GM23338 (cell line): Measurements from ENCODE around the gene MAGI1. TPM values are rescaled to one million over a fixed set of nuclear protein-coding genes. Genes with fewer than 3 reads are reported as not detected.

Experiments
- ATAC-seq: fragments of 200-7000 bp; cut with Tn5 transposase; 3 replicates; pipeline ENCODE4 v1.9.1; 2020
- DNase-seq: peaks from one replicate; pipeline ENCODE4 v3.0.0-alpha.2; 2015; ENCODE audit warnings: low spot score
- H2AFZ ChIP-seq: fragments of 200-600 bp; sonication (generic); 2 replicates; pipeline ENCODE4 v1.8.0; 2016; ENCODE audit warnings: antibody characterized with exemption, mild to moderate bottlenecking, moderate library complexity
- H3F3A ChIP-seq: fragments of 200-600 bp; sonication (generic); replicated peaks from 2 replicates; pipeline ENCODE4 v1.8.0; 2017; ENCODE audit warnings: antibody characterized with exemption, mixed run types, low read depth
- H3K27ac ChIP-seq: fragments of 200-600 bp; sonication (generic); 2 replicates; pipeline ENCODE4 v1.6.1; 2016; ENCODE audit warnings: low read depth
- H3K27me3 ChIP-seq: fragments of 200-600 bp; sonication (generic); 2 replicates; pipeline ENCODE4 v1.8.0; 2016; ENCODE audit warnings: mild to moderate bottlenecking, mixed run types, moderate library complexity; ENCODE audit not compliant: insufficient read depth
- H3K36me3 ChIP-seq: fragments of 200-600 bp; sonication (generic); 2 replicates; pipeline ENCODE4 v1.8.0; 2016; ENCODE audit warnings: mild to moderate bottlenecking; ENCODE audit not compliant: insufficient read depth
- H3K4me1 ChIP-seq: fragments of 200-600 bp; sonication (generic); 2 replicates; pipeline ENCODE4 v1.8.0; 2016; ENCODE audit warnings: mild to moderate bottlenecking, moderate library complexity; ENCODE audit not compliant: insufficient read depth
- H3K4me2 ChIP-seq: fragments of 200-600 bp; sonication (generic); 2 replicates; pipeline ENCODE4 v1.7.1; 2017; ENCODE audit warnings: mixed run types
- H3K4me3 ChIP-seq: fragments of 200-600 bp; sonication (generic); 2 replicates; pipeline ENCODE4 v1.6.1; 2016; ENCODE audit warnings: mixed run types
- H3K79me2 ChIP-seq: fragments of 200-600 bp; sonication (generic); replicated peaks from 2 replicates; pipeline ENCODE4 v1.8.0; 2017; ENCODE audit warnings: mild to moderate bottlenecking; ENCODE audit not compliant: insufficient read depth
- H3K9me2 ChIP-seq: fragments of 200-600 bp; sonication (generic); 2 replicates; pipeline ENCODE4 v1.8.0; 2017; ENCODE audit not compliant: insufficient read depth
- H4K20me1 ChIP-seq: fragments of 200-600 bp; sonication (generic); replicated peaks from 2 replicates; pipeline ENCODE4 v1.8.0; 2017; ENCODE audit warnings: mild to moderate bottlenecking; ENCODE audit not compliant: insufficient read depth
- H3K27ac Mint-ChIP-seq: 2 replicates; pipeline ENCODE4 v1.8.0; 2020; ENCODE audit warnings: inconsistent platforms, mild to moderate bottlenecking, moderate library complexity, mixed read lengths
- H3K27me3 Mint-ChIP-seq: 3 replicates; pipeline ENCODE4 v1.8.0; 2022; ENCODE audit warnings: low read depth, mild to moderate bottlenecking, moderate library complexity, mixed read lengths, inconsistent platforms; ENCODE audit not compliant: insufficient read depth, poor library complexity
- H3K36me3 Mint-ChIP-seq: 3 replicates; pipeline ENCODE4 v1.8.0; 2021; ENCODE audit warnings: low read depth, mild to moderate bottlenecking, inconsistent platforms, moderate library complexity, mixed read lengths
- H3K4me1 Mint-ChIP-seq: 3 replicates; pipeline ENCODE4 v1.8.0; 2020; ENCODE audit warnings: mild to moderate bottlenecking, inconsistent platforms, mixed read lengths
- H3K4me3 Mint-ChIP-seq: 3 replicates; pipeline ENCODE4 v1.8.0; 2021; ENCODE audit warnings: moderate library complexity, mild to moderate bottlenecking, inconsistent platforms, mixed read lengths
- H3K9me3 Mint-ChIP-seq: 3 replicates; pipeline ENCODE4 v1.8.0; 2020; ENCODE audit warnings: moderate library complexity, mild to moderate bottlenecking, inconsistent platforms, mixed read lengths
- CREB1 ChIP-seq: fragments of 250-450 bp; sonication (Bioruptor Pico); IDR thresholded peaks from 2 replicates; pipeline ENCODE4 v1.5.0; 2020; ENCODE audit warnings: low read depth, mild to moderate bottlenecking, moderate library complexity
- EZH2 ChIP-seq: fragments of 200-600 bp; sonication (generic); IDR thresholded peaks from one replicate; pipeline ENCODE4 v1.8.0; 2017; ENCODE audit warnings: antibody characterized with exemption, mild to moderate bottlenecking, low read depth; ENCODE audit not compliant: unreplicated experiment
- EZH2phosphoT487 ChIP-seq: fragments of 200-600 bp; sonication (generic); IDR thresholded peaks from one replicate; pipeline ENCODE4 v1.8.1; 2018; ENCODE audit warnings: antibody characterized with exemption; ENCODE audit not compliant: unreplicated experiment
- JUNB ChIP-seq: IDR thresholded peaks from one replicate; pipeline ENCODE4 v1.6.1; 2016; ENCODE audit warnings: antibody characterized with exemption; ENCODE audit not compliant: unreplicated experiment
- NANOG ChIP-seq: IDR thresholded peaks from 2 replicates; pipeline ENCODE4 v1.6.1; 2016; ENCODE audit warnings: antibody characterized with exemption, borderline replicate concordance
- POLR2AphosphoS5 ChIP-seq: IDR thresholded peaks from 2 replicates; pipeline ENCODE4 v1.6.1; 2016; ENCODE audit warnings: antibody characterized with exemption, low read depth
- STAT1 ChIP-seq: IDR thresholded peaks from one replicate; pipeline ENCODE4 v1.6.1; 2016; ENCODE audit warnings: antibody characterized with exemption; ENCODE audit not compliant: unreplicated experiment
- ZNF114 ChIP-seq: fragments of 250-450 bp; sonication (Bioruptor Pico); IDR thresholded peaks from 2 replicates; pipeline ENCODE4 v1.5.0; 2020; ENCODE audit warnings: mild to moderate bottlenecking, moderate library complexity
- ZNF331 ChIP-seq: fragments of 250-450 bp; sonication (Bioruptor Pico); IDR thresholded peaks from 2 replicates; pipeline ENCODE4 v1.5.0; 2020; ENCODE audit warnings: low read depth, mild to moderate bottlenecking, moderate library complexity
- polyA plus RNA-seq: library from polyadenylated mRNA; unstranded; fragments of >200 nt; fragmentation: Nextera tagmentation; extraction: Ambion mirVana; gene quantifications from 2 replicates; pipeline ENCODE4 v1.2.1, GENCODE V29; 2016
- total RNA-seq: library from RNA; depleted of rRNA; stranded (reverse); fragments of >200 nt; shearing (Covaris generic); gene quantifications from 2 replicates; pipeline ENCODE4 v1.2.3, GENCODE V29; 2014
- TF ChIP-seq, protein P1 (sequence below): fragments of 250-450 bp; sonication (Bioruptor Pico); IDR thresholded peaks from 2 replicates; pipeline ENCODE4 v1.5.0; 2020; ENCODE audit warnings: mild to moderate bottlenecking, moderate library complexity
- TF ChIP-seq, protein P2 (sequence below), 2 experiments: fragments of 200-600 bp in 1 of 2; sonication (generic) in 1 of 2; conservative IDR thresholded peaks; 2 replicates each; pipeline versions ENCODE4 v1.5.1 to v1.6.1; 2016 to 2017; ENCODE audit warnings: antibody characterized with exemption in 2 of 2, low read depth in 2 of 2, mild to moderate bottlenecking in 2 of 2, moderate library complexity in 1 of 2
- TF ChIP-seq, protein P3 (sequence below): IDR thresholded peaks from 2 replicates; pipeline ENCODE4 v1.6.1; 2016; ENCODE audit warnings: antibody characterized with exemption
- TF ChIP-seq, protein P4 (sequence below): IDR thresholded peaks from one replicate; pipeline ENCODE4 v1.6.1; 2018; ENCODE audit warnings: antibody characterized with exemption; ENCODE audit not compliant: unreplicated experiment

The MAGI1 gene
- total and polyA plus RNA-seq, 2 experiments from 2014 or later = 27.4 to 71.2 TPM

DNA sequence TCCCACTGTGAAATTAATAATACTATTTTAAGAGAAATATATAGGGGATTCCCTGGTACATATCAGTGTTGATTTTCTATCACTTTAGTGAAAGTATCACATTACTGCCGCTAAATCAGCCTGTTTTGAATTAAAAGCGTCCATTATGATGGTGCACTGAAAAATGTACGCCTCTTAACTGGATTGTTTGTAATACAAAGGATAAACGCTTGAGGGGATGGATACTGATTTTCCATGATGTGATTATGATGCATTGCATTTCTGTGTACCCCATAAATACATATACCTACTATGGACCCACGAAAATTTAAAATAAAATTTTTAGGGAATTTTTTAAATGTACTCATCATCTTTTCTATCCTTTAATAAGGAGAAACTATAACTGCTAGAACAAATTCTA, 478.6 kb downstream of the MAGI1 start:
- H3K4me3 ChIP-seq = no peak overlapping the region
- no peaks in the 10 kb centered on the region for H3K36me3 Mint-ChIP-seq
- H3K27ac Mint-ChIP-seq = no peak overlapping the region
- no peak overlapping the region for H3K4me3 Mint-ChIP-seq
- H3F3A ChIP-seq = no peaks in the 10 kb centered on the region
- no peak overlapping the region for H3K27ac ChIP-seq
- peaks cover 8% of the 10 kb centered on the region for H3K27me3 Mint-ChIP-seq
- H3K9me3 Mint-ChIP-seq = no peaks in the 10 kb centered on the region
- peaks cover 54% of the 10 kb centered on the region for H3K4me1 Mint-ChIP-seq
- peaks cover 17% of the 10 kb centered on the region for H3K4me1 ChIP-seq
- H3K4me2 ChIP-seq = no peak overlapping the region
- no peak overlapping the region for H2AFZ ChIP-seq
- DNase-seq = no peak
- peaks cover 20% of the 10 kb centered on the region for H4K20me1 ChIP-seq
- H3K9me2 ChIP-seq = no peaks in the 10 kb centered on the region
- peaks cover 95% of the 10 kb centered on the region for H3K79me2 ChIP-seq
- TF ChIP-seq ZNF331 = no peak
- no peak for TF ChIP-seq NANOG
- no peak for TF ChIP-seq POLR2AphosphoS5
- TF ChIP-seq, protein P1, sequence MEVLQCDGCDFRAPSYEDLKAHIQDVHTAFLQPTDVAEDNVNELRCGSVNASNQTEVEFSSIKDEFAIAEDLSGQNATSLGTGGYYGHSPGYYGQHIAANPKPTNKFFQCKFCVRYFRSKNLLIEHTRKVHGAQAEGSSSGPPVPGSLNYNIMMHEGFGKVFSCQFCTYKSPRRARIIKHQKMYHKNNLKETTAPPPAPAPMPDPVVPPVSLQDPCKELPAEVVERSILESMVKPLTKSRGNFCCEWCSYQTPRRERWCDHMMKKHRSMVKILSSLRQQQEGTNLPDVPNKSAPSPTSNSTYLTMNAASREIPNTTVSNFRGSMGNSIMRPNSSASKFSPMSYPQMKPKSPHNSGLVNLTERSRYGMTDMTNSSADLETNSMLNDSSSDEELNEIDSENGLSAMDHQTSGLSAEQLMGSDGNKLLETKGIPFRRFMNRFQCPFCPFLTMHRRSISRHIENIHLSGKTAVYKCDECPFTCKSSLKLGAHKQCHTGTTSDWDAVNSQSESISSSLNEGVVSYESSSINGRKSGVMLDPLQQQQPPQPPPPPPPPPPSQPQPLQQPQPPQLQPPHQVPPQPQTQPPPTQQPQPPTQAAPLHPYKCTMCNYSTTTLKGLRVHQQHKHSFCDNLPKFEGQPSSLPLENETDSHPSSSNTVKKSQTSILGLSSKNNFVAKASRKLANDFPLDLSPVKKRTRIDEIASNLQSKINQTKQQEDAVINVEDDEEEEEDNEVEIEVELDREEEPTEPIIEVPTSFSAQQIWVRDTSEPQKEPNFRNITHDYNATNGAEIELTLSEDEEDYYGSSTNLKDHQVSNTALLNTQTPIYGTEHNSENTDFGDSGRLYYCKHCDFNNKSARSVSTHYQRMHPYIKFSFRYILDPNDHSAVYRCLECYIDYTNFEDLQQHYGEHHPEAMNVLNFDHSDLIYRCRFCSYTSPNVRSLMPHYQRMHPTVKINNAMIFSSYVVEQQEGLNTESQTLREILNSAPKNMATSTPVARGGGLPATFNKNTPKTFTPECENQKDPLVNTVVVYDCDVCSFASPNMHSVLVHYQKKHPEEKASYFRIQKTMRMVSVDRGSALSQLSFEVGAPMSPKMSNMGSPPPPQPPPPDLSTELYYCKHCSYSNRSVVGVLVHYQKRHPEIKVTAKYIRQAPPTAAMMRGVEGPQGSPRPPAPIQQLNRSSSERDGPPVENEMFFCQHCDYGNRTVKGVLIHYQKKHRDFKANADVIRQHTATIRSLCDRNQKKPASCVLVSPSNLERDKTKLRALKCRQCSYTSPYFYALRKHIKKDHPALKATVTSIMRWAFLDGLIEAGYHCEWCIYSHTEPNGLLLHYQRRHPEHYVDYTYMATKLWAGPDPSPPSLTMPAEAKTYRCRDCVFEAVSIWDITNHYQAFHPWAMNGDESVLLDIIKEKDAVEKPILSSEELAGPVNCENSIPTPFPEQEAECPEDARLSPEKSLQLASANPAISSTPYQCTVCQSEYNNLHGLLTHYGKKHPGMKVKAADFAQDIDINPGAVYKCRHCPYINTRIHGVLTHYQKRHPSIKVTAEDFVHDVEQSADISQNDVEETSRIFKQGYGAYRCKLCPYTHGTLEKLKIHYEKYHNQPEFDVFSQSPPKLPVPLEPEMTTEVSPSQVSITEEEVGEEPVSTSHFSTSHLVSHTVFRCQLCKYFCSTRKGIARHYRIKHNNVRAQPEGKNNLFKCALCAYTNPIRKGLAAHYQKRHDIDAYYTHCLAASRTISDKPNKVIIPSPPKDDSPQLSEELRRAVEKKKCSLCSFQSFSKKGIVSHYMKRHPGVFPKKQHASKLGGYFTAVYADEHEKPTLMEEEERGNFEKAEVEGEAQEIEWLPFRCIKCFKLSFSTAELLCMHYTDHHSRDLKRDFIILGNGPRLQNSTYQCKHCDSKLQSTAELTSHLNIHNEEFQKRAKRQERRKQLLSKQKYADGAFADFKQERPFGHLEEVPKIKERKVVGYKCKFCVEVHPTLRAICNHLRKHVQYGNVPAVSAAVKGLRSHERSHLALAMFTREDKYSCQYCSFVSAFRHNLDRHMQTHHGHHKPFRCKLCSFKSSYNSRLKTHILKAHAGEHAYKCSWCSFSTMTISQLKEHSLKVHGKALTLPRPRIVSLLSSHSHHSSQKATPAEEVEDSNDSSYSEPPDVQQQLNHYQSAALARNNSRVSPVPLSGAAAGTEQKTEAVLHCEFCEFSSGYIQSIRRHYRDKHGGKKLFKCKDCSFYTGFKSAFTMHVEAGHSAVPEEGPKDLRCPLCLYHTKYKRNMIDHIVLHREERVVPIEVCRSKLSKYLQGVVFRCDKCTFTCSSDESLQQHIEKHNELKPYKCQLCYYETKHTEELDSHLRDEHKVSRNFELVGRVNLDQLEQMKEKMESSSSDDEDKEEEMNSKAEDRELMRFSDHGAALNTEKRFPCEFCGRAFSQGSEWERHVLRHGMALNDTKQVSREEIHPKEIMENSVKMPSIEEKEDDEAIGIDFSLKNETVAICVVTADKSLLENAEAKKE = no peak
- no peak for TF ChIP-seq JUNB
- TF ChIP-seq, protein P2, sequence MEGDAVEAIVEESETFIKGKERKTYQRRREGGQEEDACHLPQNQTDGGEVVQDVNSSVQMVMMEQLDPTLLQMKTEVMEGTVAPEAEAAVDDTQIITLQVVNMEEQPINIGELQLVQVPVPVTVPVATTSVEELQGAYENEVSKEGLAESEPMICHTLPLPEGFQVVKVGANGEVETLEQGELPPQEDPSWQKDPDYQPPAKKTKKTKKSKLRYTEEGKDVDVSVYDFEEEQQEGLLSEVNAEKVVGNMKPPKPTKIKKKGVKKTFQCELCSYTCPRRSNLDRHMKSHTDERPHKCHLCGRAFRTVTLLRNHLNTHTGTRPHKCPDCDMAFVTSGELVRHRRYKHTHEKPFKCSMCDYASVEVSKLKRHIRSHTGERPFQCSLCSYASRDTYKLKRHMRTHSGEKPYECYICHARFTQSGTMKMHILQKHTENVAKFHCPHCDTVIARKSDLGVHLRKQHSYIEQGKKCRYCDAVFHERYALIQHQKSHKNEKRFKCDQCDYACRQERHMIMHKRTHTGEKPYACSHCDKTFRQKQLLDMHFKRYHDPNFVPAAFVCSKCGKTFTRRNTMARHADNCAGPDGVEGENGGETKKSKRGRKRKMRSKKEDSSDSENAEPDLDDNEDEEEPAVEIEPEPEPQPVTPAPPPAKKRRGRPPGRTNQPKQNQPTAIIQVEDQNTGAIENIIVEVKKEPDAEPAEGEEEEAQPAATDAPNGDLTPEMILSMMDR (conservative IDR thresholded peaks at IDR 0.05; ENCODE audit: low read depth in 2 of 2) = no peak
- no peak for TF ChIP-seq ZNF114
- no peak for TF ChIP-seq STAT1
- no peak for TF ChIP-seq EZH2
- no peak for TF ChIP-seq EZH2phosphoT487
- no peak for TF ChIP-seq CREB1 (CRISPR knock-in tag)
- TF ChIP-seq, protein P3, sequence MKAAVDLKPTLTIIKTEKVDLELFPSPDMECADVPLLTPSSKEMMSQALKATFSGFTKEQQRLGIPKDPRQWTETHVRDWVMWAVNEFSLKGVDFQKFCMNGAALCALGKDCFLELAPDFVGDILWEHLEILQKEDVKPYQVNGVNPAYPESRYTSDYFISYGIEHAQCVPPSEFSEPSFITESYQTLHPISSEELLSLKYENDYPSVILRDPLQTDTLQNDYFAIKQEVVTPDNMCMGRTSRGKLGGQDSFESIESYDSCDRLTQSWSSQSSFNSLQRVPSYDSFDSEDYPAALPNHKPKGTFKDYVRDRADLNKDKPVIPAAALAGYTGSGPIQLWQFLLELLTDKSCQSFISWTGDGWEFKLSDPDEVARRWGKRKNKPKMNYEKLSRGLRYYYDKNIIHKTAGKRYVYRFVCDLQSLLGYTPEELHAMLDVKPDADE = no peak
- TF ChIP-seq, protein P4, sequence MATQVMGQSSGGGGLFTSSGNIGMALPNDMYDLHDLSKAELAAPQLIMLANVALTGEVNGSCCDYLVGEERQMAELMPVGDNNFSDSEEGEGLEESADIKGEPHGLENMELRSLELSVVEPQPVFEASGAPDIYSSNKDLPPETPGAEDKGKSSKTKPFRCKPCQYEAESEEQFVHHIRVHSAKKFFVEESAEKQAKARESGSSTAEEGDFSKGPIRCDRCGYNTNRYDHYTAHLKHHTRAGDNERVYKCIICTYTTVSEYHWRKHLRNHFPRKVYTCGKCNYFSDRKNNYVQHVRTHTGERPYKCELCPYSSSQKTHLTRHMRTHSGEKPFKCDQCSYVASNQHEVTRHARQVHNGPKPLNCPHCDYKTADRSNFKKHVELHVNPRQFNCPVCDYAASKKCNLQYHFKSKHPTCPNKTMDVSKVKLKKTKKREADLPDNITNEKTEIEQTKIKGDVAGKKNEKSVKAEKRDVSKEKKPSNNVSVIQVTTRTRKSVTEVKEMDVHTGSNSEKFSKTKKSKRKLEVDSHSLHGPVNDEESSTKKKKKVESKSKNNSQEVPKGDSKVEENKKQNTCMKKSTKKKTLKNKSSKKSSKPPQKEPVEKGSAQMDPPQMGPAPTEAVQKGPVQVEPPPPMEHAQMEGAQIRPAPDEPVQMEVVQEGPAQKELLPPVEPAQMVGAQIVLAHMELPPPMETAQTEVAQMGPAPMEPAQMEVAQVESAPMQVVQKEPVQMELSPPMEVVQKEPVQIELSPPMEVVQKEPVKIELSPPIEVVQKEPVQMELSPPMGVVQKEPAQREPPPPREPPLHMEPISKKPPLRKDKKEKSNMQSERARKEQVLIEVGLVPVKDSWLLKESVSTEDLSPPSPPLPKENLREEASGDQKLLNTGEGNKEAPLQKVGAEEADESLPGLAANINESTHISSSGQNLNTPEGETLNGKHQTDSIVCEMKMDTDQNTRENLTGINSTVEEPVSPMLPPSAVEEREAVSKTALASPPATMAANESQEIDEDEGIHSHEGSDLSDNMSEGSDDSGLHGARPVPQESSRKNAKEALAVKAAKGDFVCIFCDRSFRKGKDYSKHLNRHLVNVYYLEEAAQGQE = no peak
- ATAC-seq = no peak
- no peaks in the 10 kb centered on the region for H3K36me3 ChIP-seq
- H3K27me3 ChIP-seq = no peaks in the 10 kb centered on the region
